Stimulated activated CD8-positive, alpha-beta memory T cell treated with anti-CD3 and anti-CD28 coated beads, Interleukin-15, amount 100 ng/mL, for 24 hours (primary cell): Measurements from ENCODE around the gene ABL1.

Experiments used
- DNase-seq: peaks from one replicate; pipeline ENCODE4 v3.0.0-alpha.2; 2020; ENCODE audit warnings: low read depth

The ABL1 gene

GRCh38 chr9:130931508-130932254 lies 96.6 kb downstream of the ABL1 start:
- no peak for DNase-seq

GRCh38 chr9:130932255-130933079 lies 97.4 kb downstream of the ABL1 start:
- no peak for DNase-seq

GRCh38 chr9:130933114-130934046 lies 98.3 kb downstream of the ABL1 start:
- DNase-seq = no peak

- no peak for DNase-seq
Measured at GRCh38 chr9:130934246-130934645, 99.2 kb downstream of the ABL1 start.

GRCh38 chr9:130934702-130935647 lies 99.9 kb downstream of the ABL1 start:
- no peak for DNase-seq

GRCh38 chr9:130935648-130936271 lies 100.7 kb downstream of the ABL1 start:
- no peak for DNase-seq

GRCh38 chr9:130936285-130937117 lies 101.4 kb downstream of the ABL1 start:
- no peak for DNase-seq
